ENCODE results near the gene ATP1B2. TPM values are rescaled to one million over a fixed set of nuclear protein-coding genes. Genes with fewer than 3 reads are reported as not detected.

ATP1B2 gene
- total and polyA plus RNA-seq, 9 of the 15 experiments (the other 6 are each of a cell fraction or from before 2014, with no cell fraction given), result 0.23 to 6.0 (median 0.99) TPM

DNA sequence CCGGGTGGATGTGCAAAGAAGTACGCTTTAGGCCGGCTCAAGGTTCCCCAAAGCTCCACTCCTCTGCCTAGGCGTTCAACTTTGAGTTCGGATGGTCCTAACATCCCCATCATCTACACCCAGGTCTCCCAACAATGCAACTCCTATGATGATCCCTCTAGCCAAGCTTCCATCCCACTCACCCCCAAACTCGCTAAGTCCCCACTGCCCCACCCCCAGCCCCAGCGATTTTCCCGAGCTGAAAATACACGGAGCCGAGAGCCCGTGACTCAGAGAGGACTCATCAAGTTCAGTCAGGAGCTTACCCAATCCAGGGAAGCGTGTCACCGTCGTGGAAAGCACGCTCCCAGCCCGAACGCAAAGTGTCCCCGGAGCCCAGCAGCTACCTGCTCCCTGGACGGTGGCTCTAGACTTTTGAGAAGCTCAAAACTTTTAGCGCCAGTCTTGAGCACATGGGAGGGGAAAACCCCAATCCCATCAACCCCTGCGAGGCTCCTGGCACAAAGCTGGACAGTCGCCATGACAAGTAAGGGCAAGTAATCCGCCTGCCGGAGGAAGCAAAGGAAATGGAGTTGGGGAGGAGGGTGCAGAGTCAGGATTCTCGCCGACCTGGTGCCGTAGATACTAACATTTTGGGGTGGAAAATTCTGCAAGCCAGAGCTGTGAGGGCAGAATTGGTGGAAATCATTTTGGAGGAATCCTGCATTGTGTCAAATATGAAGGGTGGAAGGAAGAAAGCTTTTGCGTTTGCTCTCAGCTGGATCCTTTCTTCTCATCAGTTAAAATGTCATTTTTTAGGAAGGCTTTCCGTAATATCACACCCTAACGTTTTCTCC is 36.6 kb downstream of the ATP1B2 start, which contains the start of gene TP53 (continued):
- no peak for TF ChIP-seq ARID3B (CRISPR knock-in tag; IDR thresholded peaks at IDR 0.05; ENCODE audit: borderline replicate concordance)
- TF ChIP-seq NCOR1 (IDR thresholded peaks at IDR 0.05), result no peak
- TF ChIP-seq, protein P1, sequence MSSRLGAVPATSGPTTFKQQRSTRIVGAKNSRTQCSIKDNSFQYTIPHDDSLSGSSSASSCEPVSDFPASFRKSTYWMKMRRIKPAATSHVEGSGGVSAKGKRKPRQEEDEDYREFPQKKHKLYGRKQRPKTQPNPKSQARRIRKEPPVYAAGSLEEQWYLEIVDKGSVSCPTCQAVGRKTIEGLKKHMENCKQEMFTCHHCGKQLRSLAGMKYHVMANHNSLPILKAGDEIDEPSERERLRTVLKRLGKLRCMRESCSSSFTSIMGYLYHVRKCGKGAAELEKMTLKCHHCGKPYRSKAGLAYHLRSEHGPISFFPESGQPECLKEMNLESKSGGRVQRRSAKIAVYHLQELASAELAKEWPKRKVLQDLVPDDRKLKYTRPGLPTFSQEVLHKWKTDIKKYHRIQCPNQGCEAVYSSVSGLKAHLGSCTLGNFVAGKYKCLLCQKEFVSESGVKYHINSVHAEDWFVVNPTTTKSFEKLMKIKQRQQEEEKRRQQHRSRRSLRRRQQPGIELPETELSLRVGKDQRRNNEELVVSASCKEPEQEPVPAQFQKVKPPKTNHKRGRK (tag; IDR thresholded peaks at IDR 0.05), result peak; percentile 39; the same call in 1 of the 2 replicates
- peak; percentile 55 to 75; a peak in 2 of 4 replicates for TF ChIP-seq SIX5 (IDR thresholded peaks at IDR 0.05; ENCODE audit: borderline replicate concordance in 1 of 2, insufficient read depth in 1 of 2, low read depth in 1 of 2, low read length in 2 of 2)
- TF ChIP-seq TAF9B (IDR thresholded peaks at IDR 0.05; ENCODE audit: partially characterized antibody), result peak; percentile 79
- no peak for TF ChIP-seq MAFK (IDR thresholded peaks at IDR 0.05; ENCODE audit: low read length)
- TF ChIP-seq SRSF7 (optimal IDR thresholded peaks at IDR 0.05; ENCODE audit: low read depth, low read length), result no peak
- 0 out of 2 replicates have a peak, but pooled peaks have one; percentile 32 for TF ChIP-seq ZKSCAN1 (IDR thresholded peaks at IDR 0.05; ENCODE audit: low read depth, low read length)
- TF ChIP-seq ZNF121 (CRISPR knock-in tag; conservative IDR thresholded peaks at IDR 0.05), result no peak
- no peak for TF ChIP-seq ZNF274 (IDR thresholded peaks at IDR 0.05; ENCODE audit: borderline replicate concordance, low read depth, low read length)
- no peak for TF ChIP-seq GABPA (tag; conservative IDR thresholded peaks at IDR 0.05; ENCODE audit: low read depth)
- TF ChIP-seq ZNF23 (CRISPR knock-in tag; IDR thresholded peaks at IDR 0.05), result no peak
- TF ChIP-seq DEAF1 (CRISPR knock-in tag; IDR thresholded peaks at IDR 0.05), result no peak
- TF ChIP-seq ETS1 (conservative IDR thresholded peaks at IDR 0.05; ENCODE audit: control insufficient read depth, low read depth, low read length), result peak; percentile 72
- no peak for TF ChIP-seq SOX6 (IDR thresholded peaks at IDR 0.05)
- TF ChIP-seq, protein P2, sequence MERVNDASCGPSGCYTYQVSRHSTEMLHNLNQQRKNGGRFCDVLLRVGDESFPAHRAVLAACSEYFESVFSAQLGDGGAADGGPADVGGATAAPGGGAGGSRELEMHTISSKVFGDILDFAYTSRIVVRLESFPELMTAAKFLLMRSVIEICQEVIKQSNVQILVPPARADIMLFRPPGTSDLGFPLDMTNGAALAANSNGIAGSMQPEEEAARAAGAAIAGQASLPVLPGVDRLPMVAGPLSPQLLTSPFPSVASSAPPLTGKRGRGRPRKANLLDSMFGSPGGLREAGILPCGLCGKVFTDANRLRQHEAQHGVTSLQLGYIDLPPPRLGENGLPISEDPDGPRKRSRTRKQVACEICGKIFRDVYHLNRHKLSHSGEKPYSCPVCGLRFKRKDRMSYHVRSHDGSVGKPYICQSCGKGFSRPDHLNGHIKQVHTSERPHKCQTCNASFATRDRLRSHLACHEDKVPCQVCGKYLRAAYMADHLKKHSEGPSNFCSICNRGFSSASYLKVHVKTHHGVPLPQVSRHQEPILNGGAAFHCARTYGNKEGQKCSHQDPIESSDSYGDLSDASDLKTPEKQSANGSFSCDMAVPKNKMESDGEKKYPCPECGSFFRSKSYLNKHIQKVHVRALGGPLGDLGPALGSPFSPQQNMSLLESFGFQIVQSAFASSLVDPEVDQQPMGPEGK (CRISPR knock-in tag; IDR thresholded peaks at IDR 0.05; ENCODE audit: borderline replicate concordance), result no peak
- peak; percentile 34 for TF ChIP-seq RBM39 (optimal IDR thresholded peaks at IDR 0.05; ENCODE audit: low read depth, low read length)
- no peak for TF ChIP-seq GTF2A2 (tag; IDR thresholded peaks at IDR 0.05)
- TF ChIP-seq ZFX (CRISPR knock-in tag; IDR thresholded peaks at IDR 0.05), result no peak; the same call in none of the 2 replicates
